VCaP (cell line): ENCODE data around the gene MRPL44.
"Not testable (repeated sequence)": the region's sequence is repeated elsewhere in the genome, so short reads cannot be mapped to it uniquely, and the experiment has no call there.

ENCODE experiments used
- H3K27ac ChIP-seq: fragments of 450-650 bp; 2 replicates; pipeline ENCODE4 v1.5.1; 2017
- TF ChIP-seq, protein P1 (sequence below): fragments of 450-650 bp; conservative IDR thresholded peaks from 2 replicates; pipeline ENCODE4 v1.5.1; 2017; ENCODE audit warnings: mild to moderate bottlenecking, moderate library complexity

Gene MRPL44

DNA sequence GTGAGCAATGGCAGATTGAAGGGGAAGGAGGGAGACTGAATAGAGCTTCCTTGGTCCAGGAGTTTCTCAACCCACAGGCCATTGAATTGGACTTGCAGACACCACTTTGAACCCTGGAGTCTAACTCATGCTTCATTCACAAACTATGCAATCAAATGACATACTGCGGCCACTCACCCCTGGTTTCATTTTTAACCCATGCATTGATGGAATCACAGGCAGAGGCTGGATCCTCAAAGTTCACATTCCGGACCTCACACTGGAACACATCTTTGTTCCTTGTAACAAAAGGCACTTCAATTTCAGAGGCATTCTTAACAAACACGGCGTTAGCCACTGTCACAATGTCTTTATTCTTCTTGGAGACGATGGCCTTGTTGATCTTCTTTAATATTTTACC lies 40.7 kb downstream of the MRPL44 start:
- TF ChIP-seq, protein P1, sequence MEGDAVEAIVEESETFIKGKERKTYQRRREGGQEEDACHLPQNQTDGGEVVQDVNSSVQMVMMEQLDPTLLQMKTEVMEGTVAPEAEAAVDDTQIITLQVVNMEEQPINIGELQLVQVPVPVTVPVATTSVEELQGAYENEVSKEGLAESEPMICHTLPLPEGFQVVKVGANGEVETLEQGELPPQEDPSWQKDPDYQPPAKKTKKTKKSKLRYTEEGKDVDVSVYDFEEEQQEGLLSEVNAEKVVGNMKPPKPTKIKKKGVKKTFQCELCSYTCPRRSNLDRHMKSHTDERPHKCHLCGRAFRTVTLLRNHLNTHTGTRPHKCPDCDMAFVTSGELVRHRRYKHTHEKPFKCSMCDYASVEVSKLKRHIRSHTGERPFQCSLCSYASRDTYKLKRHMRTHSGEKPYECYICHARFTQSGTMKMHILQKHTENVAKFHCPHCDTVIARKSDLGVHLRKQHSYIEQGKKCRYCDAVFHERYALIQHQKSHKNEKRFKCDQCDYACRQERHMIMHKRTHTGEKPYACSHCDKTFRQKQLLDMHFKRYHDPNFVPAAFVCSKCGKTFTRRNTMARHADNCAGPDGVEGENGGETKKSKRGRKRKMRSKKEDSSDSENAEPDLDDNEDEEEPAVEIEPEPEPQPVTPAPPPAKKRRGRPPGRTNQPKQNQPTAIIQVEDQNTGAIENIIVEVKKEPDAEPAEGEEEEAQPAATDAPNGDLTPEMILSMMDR = no peak
- no peak overlapping the region for H3K27ac ChIP-seq

DNA sequence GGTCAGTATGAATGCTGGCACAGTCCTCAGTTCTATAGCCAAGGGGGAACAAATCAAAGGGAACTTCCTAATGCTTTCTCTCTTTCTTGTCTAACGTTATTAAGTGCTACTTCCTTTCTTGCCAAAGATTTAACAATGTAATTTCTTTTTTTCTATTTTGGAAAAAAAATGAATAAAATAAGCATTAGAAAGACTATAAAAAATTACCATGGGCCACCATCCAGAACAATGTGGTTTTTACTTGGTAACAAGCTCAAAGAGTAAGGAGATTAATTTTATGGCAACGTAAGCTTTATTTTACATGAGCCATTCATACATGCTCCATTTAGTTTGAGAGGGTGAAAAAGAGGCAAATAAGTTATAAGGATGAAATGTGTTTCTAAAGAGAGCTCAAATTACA lies 41.7 kb downstream of the MRPL44 start:
- TF ChIP-seq, protein P1 = no peak
- no peak overlapping the region for H3K27ac ChIP-seq

DNA sequence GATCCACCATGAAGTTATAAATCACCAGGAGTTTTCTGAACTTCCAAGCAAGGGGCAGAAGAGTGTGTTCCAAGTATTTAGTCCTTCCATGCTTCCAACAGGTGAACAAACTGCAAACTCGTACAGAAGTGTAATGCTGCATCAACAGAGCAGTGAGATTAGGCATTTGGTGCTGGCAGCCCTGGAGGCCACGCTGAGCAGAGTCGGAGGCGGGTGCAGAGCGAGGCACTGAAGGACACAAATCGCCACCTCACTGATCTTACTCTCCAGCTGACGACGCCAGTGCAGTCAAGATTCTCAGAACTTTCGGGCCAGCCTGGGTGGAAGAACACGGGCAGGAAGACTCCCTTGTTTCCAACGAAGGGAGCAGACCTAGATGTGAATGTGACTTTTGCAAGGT lies 42.6 kb downstream of the MRPL44 start:
- H3K27ac ChIP-seq = no peak overlapping the region
- TF ChIP-seq, protein P1 = no peak

DNA sequence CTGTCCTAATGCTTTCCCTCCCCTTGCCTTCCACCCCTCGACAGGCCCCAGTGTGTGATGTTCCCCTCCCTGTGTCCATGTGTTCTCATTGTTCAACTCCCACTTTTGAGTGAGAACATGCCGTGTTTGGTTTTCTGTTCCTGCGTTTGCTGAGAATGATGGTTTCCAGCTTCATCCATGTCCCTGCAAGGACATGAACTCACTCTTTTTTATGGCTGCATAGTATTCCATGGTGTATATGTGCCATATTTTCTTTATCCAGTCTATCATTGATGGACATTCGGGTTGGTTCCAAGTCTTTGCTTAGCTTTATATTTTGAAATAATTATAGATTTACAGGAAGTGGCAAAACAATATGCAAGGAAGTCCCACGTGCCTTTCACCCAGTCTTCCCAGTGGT lies 43.4 kb downstream of the MRPL44 start:
- not testable (repeated sequence) for H3K27ac ChIP-seq

DNA sequence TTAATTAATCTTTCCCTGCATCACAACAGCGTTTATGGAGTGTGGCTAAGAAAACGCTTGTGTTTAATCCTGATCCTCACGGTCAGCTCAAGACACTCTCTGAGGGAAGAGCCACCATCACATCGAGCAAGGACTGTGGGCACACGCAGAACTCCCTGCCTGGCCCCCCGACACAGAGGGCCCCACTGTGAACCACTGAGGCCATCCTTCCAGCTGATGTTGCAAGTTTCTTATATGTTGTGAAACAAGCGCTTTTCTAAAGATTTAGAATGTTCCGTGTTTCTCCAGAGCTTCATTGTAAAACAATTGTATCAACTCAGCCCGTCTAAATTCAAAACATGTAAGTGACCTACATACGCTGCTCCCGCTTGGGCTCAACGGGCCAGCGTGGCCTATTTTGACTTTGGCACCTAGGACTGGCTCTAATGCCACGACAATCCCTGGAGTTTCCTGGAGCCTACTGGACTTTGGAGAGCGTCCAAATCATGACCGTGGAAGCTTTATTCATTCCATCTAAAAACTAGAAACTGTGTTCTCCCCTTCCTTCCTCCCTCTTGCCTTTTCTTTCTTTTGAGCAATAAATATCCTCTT lies 46.9 kb downstream of the MRPL44 start:
- TF ChIP-seq, protein P1 = no peak
- H3K27ac ChIP-seq = no peak overlapping the region

DNA sequence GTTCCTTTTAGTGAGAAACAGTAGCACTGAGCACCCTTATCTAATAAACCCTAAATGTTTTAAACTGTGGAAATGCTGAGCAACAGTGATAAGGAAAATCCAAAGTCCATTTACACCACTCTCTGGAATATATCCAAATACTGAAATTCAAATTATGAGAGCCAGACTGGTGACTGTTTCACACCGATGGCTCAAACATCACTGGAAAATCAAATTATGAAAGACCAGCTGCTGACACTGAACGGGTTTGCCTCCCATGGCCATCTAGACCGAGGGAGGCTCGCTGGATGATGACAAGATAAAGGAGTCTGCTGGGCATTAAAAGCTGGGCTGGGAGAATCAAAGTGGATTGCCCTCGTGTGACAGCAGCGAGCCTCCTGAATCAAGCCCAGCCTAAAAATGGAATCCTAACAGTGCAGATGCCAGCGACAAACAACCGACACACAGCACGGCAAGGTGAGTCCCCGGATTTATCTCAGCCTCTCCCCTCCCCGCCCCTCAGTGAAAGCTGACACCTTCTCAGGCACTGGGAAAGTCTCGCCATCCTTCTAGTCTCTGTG lies 51.5 kb downstream of the MRPL44 start:
- no peak overlapping the region for H3K27ac ChIP-seq
- TF ChIP-seq, protein P1 = no peak

DNA sequence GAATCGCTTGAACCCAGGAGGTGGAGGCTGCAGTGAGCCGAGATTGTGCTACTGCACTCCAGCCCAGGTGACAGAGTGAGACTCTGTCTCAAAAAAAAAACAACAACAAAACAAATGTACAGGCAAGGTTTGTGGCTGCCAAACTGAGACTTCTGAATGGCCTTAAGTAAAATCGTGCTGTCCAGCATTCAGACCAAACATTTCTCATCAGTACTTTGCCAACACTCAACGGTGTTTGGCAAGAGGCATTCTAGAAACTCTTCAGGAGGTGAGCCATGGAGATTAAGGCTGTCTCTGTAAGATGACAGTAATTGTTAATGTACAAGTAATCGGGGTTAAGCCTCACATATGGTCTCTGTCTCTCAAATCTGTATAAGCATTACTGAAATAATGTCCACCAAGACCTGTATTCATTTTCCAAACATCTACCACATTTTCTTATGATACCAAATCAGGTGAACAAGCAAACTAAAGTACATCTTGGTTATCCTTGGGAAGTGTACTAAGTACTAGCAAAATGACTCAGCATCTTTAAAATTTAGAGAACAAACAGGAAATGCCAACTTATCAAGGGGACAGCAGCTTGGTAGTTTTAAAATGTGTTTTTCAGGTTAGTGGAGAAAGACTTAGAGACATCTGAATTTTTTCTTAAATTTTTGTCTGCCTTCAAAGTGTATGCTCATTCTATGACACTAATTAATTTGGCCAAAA lies 52.5 kb downstream of the MRPL44 start:
- H3K27ac ChIP-seq = no peak overlapping the region
- TF ChIP-seq, protein P1 = no peak

DNA sequence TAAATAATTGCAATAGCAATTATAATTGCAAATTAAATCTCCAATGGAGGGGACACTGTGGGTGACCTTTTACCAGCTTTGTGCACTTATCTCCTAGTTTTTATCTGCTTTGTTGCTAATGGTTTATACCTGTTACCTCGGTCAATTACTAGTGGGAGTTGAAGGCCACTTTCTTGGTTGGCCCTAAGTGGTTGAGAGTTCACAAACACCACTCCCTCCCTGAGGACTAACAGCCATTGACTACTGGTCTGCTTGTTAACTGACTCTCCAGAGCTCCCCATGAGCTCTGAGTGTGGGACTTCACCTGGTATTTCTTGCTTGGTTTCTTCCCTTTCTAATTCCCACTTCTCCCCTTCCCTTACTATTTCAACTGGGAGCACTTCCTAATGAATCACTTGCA lies 54.6 kb downstream of the MRPL44 start:
- TF ChIP-seq, protein P1 = no peak
- no peak overlapping the region for H3K27ac ChIP-seq
